Measurements from ENCODE around the gene FARS2.

- TF ChIP-seq POLR2A (IDR thresholded peaks at IDR 0.05; ENCODE audit: low read length) (no peak), GATA1 (IDR thresholded peaks at IDR 0.05; ENCODE audit: low read depth, low read length) (no peak)
Observed at GRCh38 chr6:5266423-5266822, 5.1 kb downstream of the FARS2 start.
